PC-9 (cell line): ENCODE results near the gene CROCC2. TPM values are rescaled to one million over a fixed set of nuclear protein-coding genes. Genes with fewer than 3 reads are reported as not detected.

Experiments used
- BruUV-seq: library from RNA; stranded (reverse); fragments of 400-500 nt; replicated peaks from 2 replicates; lab custom pipeline; 2021; lab: Mats Ljungman, UMichigan
- CTCF ChIA-PET: fragments of 300-600 bp; sonication (Branson Sonifier 250); formaldehyde crosslinking; loops from one replicate; lab custom pipeline; 2022; ENCODE audit warnings: antibody characterized with exemption; lab: Charles Lee
- POLR2A ChIA-PET: fragments of 300-600 bp; sonication (Branson Sonifier 250); formaldehyde crosslinking; loops from one replicate; lab custom pipeline; 2022; ENCODE audit warnings: antibody characterized with exemption; ENCODE audit not compliant: unreplicated experiment; lab: Charles Lee
- DNase-seq, 2 experiments: peaks; one replicate each; pipeline versions ENCODE4 v3.0.0 to v3.0.0-alpha.2; 2015 to 2022; ENCODE audit warnings: mixed read lengths in 1 of 2
- H2AFZ ChIP-seq: fragments of 200-600 bp; sonication (generic); 2 replicates; pipeline ENCODE4 v1.8.1; 2017; ENCODE audit warnings: antibody characterized with exemption
- H3F3A ChIP-seq: fragments of 200-600 bp; sonication (generic); 2 replicates; pipeline ENCODE4 v1.8.1; 2017; ENCODE audit warnings: antibody characterized with exemption, mild to moderate bottlenecking, low read depth; ENCODE audit not compliant: insufficient read depth
- H3K27ac ChIP-seq: fragments of 200-600 bp; sonication (generic); 2 replicates; pipeline ENCODE4 v1.6.1; 2016; ENCODE audit warnings: mixed run types
- H3K27me3 ChIP-seq: fragments of 200-600 bp; sonication (generic); 2 replicates; pipeline ENCODE4 v1.6.1; 2016; ENCODE audit warnings: low read depth, mixed run types; ENCODE audit not compliant: insufficient read depth
- H3K36me3 ChIP-seq: fragments of 200-600 bp; sonication (generic); 2 replicates; pipeline ENCODE4 v1.6.1; 2016; ENCODE audit warnings: low read depth, mixed run types
- H3K4me1 ChIP-seq: fragments of 200-600 bp; sonication (generic); replicated peaks from 2 replicates; pipeline ENCODE4 v1.6.1; 2016; ENCODE audit warnings: mixed run types; ENCODE audit not compliant: insufficient read depth
- H3K4me2 ChIP-seq: fragments of 200-600 bp; sonication (generic); 2 replicates; pipeline ENCODE4 v1.6.1; 2017; ENCODE audit warnings: mixed run types
- H3K4me3 ChIP-seq: fragments of 200-600 bp; sonication (generic); 2 replicates; pipeline ENCODE4 v1.6.1; 2016; ENCODE audit warnings: mixed run types
- H3K79me2 ChIP-seq: fragments of 200-600 bp; sonication (generic); 2 replicates; pipeline ENCODE4 v1.6.1; 2017; ENCODE audit warnings: low read depth, mixed run types
- H3K9me2 ChIP-seq: fragments of 200-600 bp; sonication (generic); 2 replicates; pipeline ENCODE4 v1.8.1; 2017; ENCODE audit warnings: mild to moderate bottlenecking; ENCODE audit not compliant: insufficient read depth
- H3K9me3 ChIP-seq: fragments of 200-600 bp; sonication (generic); 2 replicates; pipeline ENCODE4 v1.8.1; 2016; ENCODE audit warnings: low read depth; ENCODE audit not compliant: insufficient read depth
- H4K20me1 ChIP-seq: fragments of 200-600 bp; sonication (generic); 2 replicates; pipeline ENCODE4 v1.8.1; 2017; ENCODE audit not compliant: insufficient read depth
- CTCF ChIP-seq: fragments of 200-600 bp; sonication (generic); conservative IDR thresholded peaks from 2 replicates; pipeline ENCODE4 v1.6.1; 2017; ENCODE audit warnings: mixed run types, antibody characterized with exemption, mild to moderate bottlenecking, moderate library complexity
- EZH2 ChIP-seq: fragments of 200-600 bp; sonication (generic); IDR thresholded peaks from 2 replicates; pipeline ENCODE4 v1.8.0; 2017; ENCODE audit warnings: antibody characterized with exemption, low read depth
- intact Hi-C: fragments of 100-400 bp; cut with micrococcal nuclease; formaldehyde crosslinking; loops from one replicate; pipeline ENCODE4 v1.10.0; 2022; ENCODE audit not compliant: unreplicated experiment
- total RNA-seq: library from RNA; stranded (reverse); gene quantifications from 2 replicates; pipeline ENCODE4 v1.2.3, GENCODE V29; 2021

The CROCC2 gene
- total RNA-seq, 1 experiment from 2014 or later = not detected

DNA sequence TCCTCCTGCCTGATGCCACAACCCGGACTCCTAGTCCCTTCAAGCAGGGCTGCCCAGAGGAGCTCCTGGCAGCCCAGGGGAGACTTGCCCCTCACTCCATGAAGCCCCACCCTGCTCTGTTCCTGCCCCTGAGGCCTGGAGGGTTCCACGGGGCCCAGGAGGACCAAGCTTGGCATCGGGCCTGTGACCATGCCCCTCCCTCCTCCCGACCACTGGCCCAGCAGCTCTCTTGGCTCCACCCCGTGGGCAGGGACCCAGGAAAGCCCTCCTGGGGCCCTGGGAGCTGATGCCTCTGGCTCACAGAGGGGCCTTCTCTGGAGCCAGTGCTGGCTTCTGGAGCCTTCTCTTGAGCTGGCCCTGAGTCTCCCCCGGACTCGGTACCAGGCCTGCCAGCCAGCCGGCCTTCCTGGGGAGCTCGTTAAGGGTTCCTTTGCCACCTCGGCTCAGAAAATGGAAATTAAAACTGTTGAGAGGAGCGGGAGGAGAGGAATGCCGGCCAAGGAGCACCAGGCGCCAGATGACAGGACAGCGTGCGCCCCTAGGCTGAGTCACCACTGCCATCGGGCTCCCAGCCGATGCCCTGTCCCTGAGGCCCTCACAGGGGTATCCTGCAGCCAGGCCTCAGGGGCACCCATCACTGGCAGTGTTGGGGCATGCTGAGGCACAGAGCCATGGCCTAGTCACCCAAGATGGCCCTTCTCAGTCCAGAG, 51.7 kb downstream of the CROCC2 start:
- peaks cover 79% of the 10 kb centered on the region for H3K27me3 ChIP-seq
- CTCF ChIA-PET = no interaction called here
- H3K4me3 ChIP-seq = no peak overlapping the region

GRCh38 chr2:240958366-240959213, 52.5 kb downstream of the CROCC2 start:
- no peak overlapping the region for H3K27ac ChIP-seq
- H4K20me1 ChIP-seq = no peaks in the 10 kb centered on the region
- no peak for TF ChIP-seq EZH2
- no peak for TF ChIP-seq CTCF
- H3K36me3 ChIP-seq = no peaks in the 10 kb centered on the region
- POLR2A ChIA-PET = no interaction called here
- no TSS peak for BruUV-seq
- H3F3A ChIP-seq = no peaks in the 10 kb centered on the region
- no peaks in the 10 kb centered on the region for H3K9me2 ChIP-seq
- intact Hi-C loops = no loop called here
- CTCF ChIA-PET = no interaction called here
- no peak overlapping the region for H2AFZ ChIP-seq
- no peak overlapping the region for H3K4me2 ChIP-seq
- peaks cover 71% of the 10 kb centered on the region for H3K27me3 ChIP-seq
- H3K4me1 ChIP-seq = no peaks in the 10 kb centered on the region
- H3K4me3 ChIP-seq = no peak overlapping the region
- H3K9me3 ChIP-seq = no peaks in the 10 kb centered on the region
- no peak for DNase-seq
- H3K79me2 ChIP-seq = no peaks in the 10 kb centered on the region

More for the DNA sequence above, 51.7 kb downstream of the CROCC2 start:
- no peaks in the 10 kb centered on the region for H3K4me1 ChIP-seq
- H4K20me1 ChIP-seq = no peaks in the 10 kb centered on the region
- no peaks in the 10 kb centered on the region for H3K36me3 ChIP-seq
- intact Hi-C loops = no loop called here
- H3K4me2 ChIP-seq = no peak overlapping the region
- H2AFZ ChIP-seq = no peak overlapping the region
- H3K79me2 ChIP-seq = no peaks in the 10 kb centered on the region
- no peak for DNase-seq
- no peaks in the 10 kb centered on the region for H3K9me3 ChIP-seq
- POLR2A ChIA-PET = no interaction called here
- no peaks in the 10 kb centered on the region for H3F3A ChIP-seq
- no peaks in the 10 kb centered on the region for H3K9me2 ChIP-seq
- TF ChIP-seq CTCF (no peak), EZH2 (no peak)
- no TSS peak for BruUV-seq
- H3K27ac ChIP-seq = no peak overlapping the region

GRCh38 chr2:240959214-240959940, 53.2 kb downstream of the CROCC2 start:
- CTCF ChIA-PET = no interaction called here
- Histone ChIP-seq H3K9me2 (no peaks in the 10 kb centered on the region), H3K27me3 (peaks cover 68% of the 10 kb centered on the region), H3K4me3 (no peak overlapping the region), H3K9me3 (no peaks in the 10 kb centered on the region), H3K4me2 (no peak overlapping the region), H3K79me2 (no peaks in the 10 kb centered on the region), H3K36me3 (no peaks in the 10 kb centered on the region), H3F3A (no peaks in the 10 kb centered on the region), H3K27ac (no peak overlapping the region), H4K20me1 (no peaks in the 10 kb centered on the region), H3K4me1 (no peaks in the 10 kb centered on the region), H2AFZ (no peak overlapping the region)
- DNase-seq = no peak
- intact Hi-C loops = no loop called here
- no TSS peak for BruUV-seq
- POLR2A ChIA-PET = no interaction called here
- TF ChIP-seq EZH2 (no peak), CTCF (no peak)
